Measurements from ENCODE around the gene ABCB10.

Gene ABCB10

GRCh38 chr1:229509576-229509975 is 48.9 kb downstream of the ABCB10 start:
- Histone ChIP-seq H3K4me3 (ENCODE audit: low read length in 2 of 2) (no peak overlapping the region), H3K27me3 (ENCODE audit: control insufficient read depth in 2 of 2, insufficient read depth in 2 of 2, low read length in 2 of 2) (no peaks in the 10 kb centered on the region), H3K27ac (ENCODE audit: low read depth in 2 of 2, low read length in 2 of 2) (no peak overlapping the region), H3K4me1 (ENCODE audit: control insufficient read depth in 2 of 2, insufficient read depth in 2 of 2, low read length in 2 of 2) (peaks cover 8 to 11% of the 10 kb centered on the region in 2 donors), H3K9ac (ENCODE audit: low read depth in 1 of 2, low read length in 2 of 2) (no peak overlapping the region), H3K36me3 (ENCODE audit: control insufficient read depth in 2 of 2, insufficient read depth in 2 of 2, low read length in 2 of 2) (no peaks in the 10 kb centered on the region), H3K9me3 (ENCODE audit: control insufficient read depth in 2 of 2, low read length in 2 of 2) (no peaks in the 10 kb centered on the region)

GRCh38 chr1:229508823-229509337 is 49.6 kb downstream of the ABCB10 start:
- peaks cover 0 to 3% of the 10 kb centered on the region in 2 donors for H3K36me3 ChIP-seq (ENCODE audit: control insufficient read depth in 2 of 2, insufficient read depth in 2 of 2, low read length in 2 of 2)
- H3K27ac ChIP-seq (ENCODE audit: low read depth in 2 of 2, low read length in 2 of 2): peak overlapping the region; percentile 94
- H3K9ac ChIP-seq (ENCODE audit: low read depth in 1 of 2, low read length in 2 of 2): peak overlapping the region; percentile 85 to 98
- peaks cover 8 to 11% of the 10 kb centered on the region in 2 donors for H3K4me1 ChIP-seq (ENCODE audit: control insufficient read depth in 2 of 2, insufficient read depth in 2 of 2, low read length in 2 of 2)
- no peaks in the 10 kb centered on the region for H3K27me3 ChIP-seq (ENCODE audit: control insufficient read depth in 2 of 2, insufficient read depth in 2 of 2, low read length in 2 of 2)
- H3K9me3 ChIP-seq (ENCODE audit: control insufficient read depth in 2 of 2, low read length in 2 of 2): no peaks in the 10 kb centered on the region
- H3K4me3 ChIP-seq (ENCODE audit: low read length in 2 of 2): peak overlapping the region; percentile 79 to 81

DNA sequence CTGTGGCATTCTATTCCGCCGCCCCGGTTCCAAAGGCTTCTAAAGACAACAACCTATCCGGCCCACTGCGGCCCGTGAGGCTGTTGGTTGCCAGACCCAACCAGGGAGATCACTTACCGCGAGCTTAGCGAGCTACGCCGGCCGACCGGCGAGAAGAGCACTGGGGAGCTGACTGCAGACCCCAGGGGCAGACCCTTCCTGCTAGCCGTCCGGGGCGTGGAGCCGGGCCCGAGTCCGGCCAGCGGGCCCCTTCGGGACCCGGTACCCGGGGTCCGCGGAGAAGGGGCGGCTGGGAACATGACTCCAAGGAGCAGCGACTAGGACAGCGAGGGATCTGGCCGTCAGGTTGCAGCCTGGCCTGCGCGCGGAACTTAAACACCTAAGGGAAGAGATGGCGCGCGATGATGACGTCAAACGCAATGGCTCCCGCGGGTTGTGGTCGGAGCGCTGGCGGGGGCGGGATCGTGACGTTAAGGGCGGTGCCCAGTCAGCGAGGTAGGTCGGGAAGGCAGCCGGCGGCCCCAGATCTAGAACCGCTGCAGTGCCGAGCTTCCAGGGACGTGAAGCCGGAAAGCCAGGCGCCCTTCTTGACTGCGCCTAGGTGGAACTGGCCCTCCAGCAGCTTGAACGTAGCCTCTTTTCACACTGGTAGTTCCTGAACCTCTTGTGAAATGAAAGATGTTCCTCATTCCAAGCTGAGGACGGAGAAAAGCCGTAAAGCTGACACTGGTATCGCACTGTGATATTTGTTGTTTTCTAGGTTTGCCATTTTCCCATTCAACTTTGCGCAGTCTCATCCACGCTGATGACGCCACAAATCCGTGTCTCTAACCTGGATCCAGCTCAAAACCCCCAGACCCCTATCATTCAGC is 50.3 kb downstream of the ABCB10 start, which contains the start of gene NUP133:
NUP133 (minus strand) TSS at position 391 of the 872 bp plus-strand sequence; CDS start at position 299, 92 bp downstream.
- Histone ChIP-seq H3K27me3 (ENCODE audit: control insufficient read depth in 2 of 2, insufficient read depth in 2 of 2, low read length in 2 of 2) (no peaks in the 10 kb centered on the region), H3K4me1 (ENCODE audit: control insufficient read depth in 2 of 2, insufficient read depth in 2 of 2, low read length in 2 of 2) (peaks cover 8 to 11% of the 10 kb centered on the region in 2 donors), H3K27ac (ENCODE audit: low read depth in 2 of 2, low read length in 2 of 2) (peak within 1 kb of the TSS; percentile 94), H3K9me3 (ENCODE audit: control insufficient read depth in 2 of 2, low read length in 2 of 2) (no peaks in the 10 kb centered on the region), H3K4me3 (ENCODE audit: low read length in 2 of 2) (peak within 1 kb of the TSS; percentile 79 to 81), H3K36me3 (ENCODE audit: control insufficient read depth in 2 of 2, insufficient read depth in 2 of 2, low read length in 2 of 2) (peaks cover 0 to 3% of the 10 kb centered on the region in 2 donors), H3K9ac (ENCODE audit: low read depth in 1 of 2, low read length in 2 of 2) (peak within 1 kb of the TSS; percentile 85 to 98)

- no peaks in the 10 kb centered on the region for H3K9me3 ChIP-seq (ENCODE audit: control insufficient read depth in 2 of 2, low read length in 2 of 2)
- H3K27me3 ChIP-seq (ENCODE audit: control insufficient read depth in 2 of 2, insufficient read depth in 2 of 2, low read length in 2 of 2): no peaks in the 10 kb centered on the region
- peaks cover 0 to 3% of the 10 kb centered on the region in 2 donors for H3K36me3 ChIP-seq (ENCODE audit: control insufficient read depth in 2 of 2, insufficient read depth in 2 of 2, low read length in 2 of 2)
- peak overlapping the region; percentile 79 to 81 for H3K4me3 ChIP-seq (ENCODE audit: low read length in 2 of 2)
- H3K4me1 ChIP-seq (ENCODE audit: control insufficient read depth in 2 of 2, insufficient read depth in 2 of 2, low read length in 2 of 2): peaks cover 8 to 11% of the 10 kb centered on the region in 2 donors
- H3K27ac ChIP-seq (ENCODE audit: low read depth in 2 of 2, low read length in 2 of 2): peak overlapping the region; percentile 94
- peak overlapping the region; percentile 85 to 98 for H3K9ac ChIP-seq (ENCODE audit: low read depth in 1 of 2, low read length in 2 of 2)
Observed at GRCh38 chr1:229507502-229507901, 51.0 kb downstream of the ABCB10 start.

- H3K36me3 ChIP-seq (ENCODE audit: control insufficient read depth in 2 of 2, insufficient read depth in 2 of 2, low read length in 2 of 2): peaks cover 0 to 3% of the 10 kb centered on the region in 2 donors
- no peaks in the 10 kb centered on the region for H3K9me3 ChIP-seq (ENCODE audit: control insufficient read depth in 2 of 2, low read length in 2 of 2)
- no peaks in the 10 kb centered on the region for H3K27me3 ChIP-seq (ENCODE audit: control insufficient read depth in 2 of 2, insufficient read depth in 2 of 2, low read length in 2 of 2)
- H3K4me1 ChIP-seq (ENCODE audit: control insufficient read depth in 2 of 2, insufficient read depth in 2 of 2, low read length in 2 of 2): peaks cover 8 to 11% of the 10 kb centered on the region in 2 donors
- H3K4me3 ChIP-seq (ENCODE audit: low read length in 2 of 2): no peak overlapping the region
- H3K9ac ChIP-seq (ENCODE audit: low read depth in 1 of 2, low read length in 2 of 2): no peak overlapping the region
- H3K27ac ChIP-seq (ENCODE audit: low read depth in 2 of 2, low read length in 2 of 2): no peak overlapping the region
Observed at GRCh38 chr1:229506633-229507032, 51.9 kb downstream of the ABCB10 start.

- H3K9ac ChIP-seq (ENCODE audit: low read depth in 1 of 2, low read length in 2 of 2): no peak overlapping the region
- no peaks in the 10 kb centered on the region for H3K4me1 ChIP-seq (ENCODE audit: control insufficient read depth in 2 of 2, insufficient read depth in 2 of 2, low read length in 2 of 2)
- H3K27me3 ChIP-seq (ENCODE audit: control insufficient read depth in 2 of 2, insufficient read depth in 2 of 2, low read length in 2 of 2): no peaks in the 10 kb centered on the region
- no peak overlapping the region for H3K27ac ChIP-seq (ENCODE audit: low read depth in 2 of 2, low read length in 2 of 2)
- no peaks in the 10 kb centered on the region for H3K9me3 ChIP-seq (ENCODE audit: control insufficient read depth in 2 of 2, low read length in 2 of 2)
- no peak overlapping the region for H3K4me3 ChIP-seq (ENCODE audit: low read length in 2 of 2)
- H3K36me3 ChIP-seq (ENCODE audit: control insufficient read depth in 2 of 2, insufficient read depth in 2 of 2, low read length in 2 of 2): peaks cover 47 to 60% of the 10 kb centered on the region in 2 donors
Observed at GRCh38 chr1:229495782-229496181, 62.7 kb downstream of the ABCB10 start.

- Histone ChIP-seq H3K9me3 (ENCODE audit: control insufficient read depth in 2 of 2, low read length in 2 of 2) (no peaks in the 10 kb centered on the region), H3K27me3 (ENCODE audit: control insufficient read depth in 2 of 2, insufficient read depth in 2 of 2, low read length in 2 of 2) (no peaks in the 10 kb centered on the region), H3K36me3 (ENCODE audit: control insufficient read depth in 2 of 2, insufficient read depth in 2 of 2, low read length in 2 of 2) (peaks cover 32 to 51% of the 10 kb centered on the region in 2 donors), H3K4me1 (ENCODE audit: control insufficient read depth in 2 of 2, insufficient read depth in 2 of 2, low read length in 2 of 2) (no peaks in the 10 kb centered on the region), H3K27ac (ENCODE audit: low read depth in 2 of 2, low read length in 2 of 2) (no peak overlapping the region), H3K9ac (ENCODE audit: low read depth in 1 of 2, low read length in 2 of 2) (no peak overlapping the region), H3K4me3 (ENCODE audit: low read length in 2 of 2) (no peak overlapping the region)
Observed at GRCh38 chr1:229487181-229487580, 71.3 kb downstream of the ABCB10 start.

GRCh38 chr1:229485318-229485717 is 73.2 kb downstream of the ABCB10 start:
- Histone ChIP-seq H3K36me3 (ENCODE audit: control insufficient read depth in 2 of 2, insufficient read depth in 2 of 2, low read length in 2 of 2) (peaks cover 32 to 55% of the 10 kb centered on the region in 2 donors), H3K27ac (ENCODE audit: low read depth in 2 of 2, low read length in 2 of 2) (no peak overlapping the region), H3K4me3 (ENCODE audit: low read length in 2 of 2) (no peak overlapping the region), H3K9ac (ENCODE audit: low read depth in 1 of 2, low read length in 2 of 2) (no peak overlapping the region), H3K9me3 (ENCODE audit: control insufficient read depth in 2 of 2, low read length in 2 of 2) (no peaks in the 10 kb centered on the region), H3K4me1 (ENCODE audit: control insufficient read depth in 2 of 2, insufficient read depth in 2 of 2, low read length in 2 of 2) (no peaks in the 10 kb centered on the region), H3K27me3 (ENCODE audit: control insufficient read depth in 2 of 2, insufficient read depth in 2 of 2, low read length in 2 of 2) (no peaks in the 10 kb centered on the region)

DNA sequence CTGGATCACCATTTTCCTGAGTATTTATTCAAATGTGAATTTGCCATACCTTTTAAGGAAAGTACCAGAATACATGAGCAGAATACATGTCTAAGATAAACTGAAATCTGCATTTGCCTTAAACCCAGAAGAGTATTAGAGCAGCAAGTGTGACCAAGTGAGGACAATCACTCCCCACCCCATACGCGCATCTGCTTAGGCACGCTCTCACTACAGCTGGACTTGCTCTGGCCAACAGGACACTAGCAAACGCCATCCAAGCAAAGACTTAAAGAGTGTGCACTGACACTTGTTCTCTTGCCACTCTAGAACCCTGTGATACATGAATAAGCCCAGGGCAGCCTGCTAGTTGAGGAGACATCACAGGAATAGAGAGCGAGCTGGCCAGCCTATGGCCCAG is 76.0 kb downstream of the ABCB10 start:
- Histone ChIP-seq H3K4me1 (ENCODE audit: control insufficient read depth in 2 of 2, insufficient read depth in 2 of 2, low read length in 2 of 2) (peaks cover 0 to 2% of the 10 kb centered on the region in 2 donors), H3K4me3 (ENCODE audit: low read length in 2 of 2) (no peak overlapping the region), H3K9ac (ENCODE audit: low read depth in 1 of 2, low read length in 2 of 2) (no peak overlapping the region), H3K36me3 (ENCODE audit: control insufficient read depth in 2 of 2, insufficient read depth in 2 of 2, low read length in 2 of 2) (peaks cover 22 to 57% of the 10 kb centered on the region in 2 donors), H3K27me3 (ENCODE audit: control insufficient read depth in 2 of 2, insufficient read depth in 2 of 2, low read length in 2 of 2) (no peaks in the 10 kb centered on the region), H3K9me3 (ENCODE audit: control insufficient read depth in 2 of 2, low read length in 2 of 2) (no peaks in the 10 kb centered on the region), H3K27ac (ENCODE audit: low read depth in 2 of 2, low read length in 2 of 2) (no peak overlapping the region)

- H3K4me3 ChIP-seq (ENCODE audit: low read length in 2 of 2): no peak overlapping the region
- H3K9me3 ChIP-seq (ENCODE audit: control insufficient read depth in 2 of 2, low read length in 2 of 2): no peaks in the 10 kb centered on the region
- H3K4me1 ChIP-seq (ENCODE audit: control insufficient read depth in 2 of 2, insufficient read depth in 2 of 2, low read length in 2 of 2): peaks cover 0 to 2% of the 10 kb centered on the region in 2 donors
- H3K27ac ChIP-seq (ENCODE audit: low read depth in 2 of 2, low read length in 2 of 2): no peak overlapping the region
- H3K27me3 ChIP-seq (ENCODE audit: control insufficient read depth in 2 of 2, insufficient read depth in 2 of 2, low read length in 2 of 2): no peaks in the 10 kb centered on the region
- H3K36me3 ChIP-seq (ENCODE audit: control insufficient read depth in 2 of 2, insufficient read depth in 2 of 2, low read length in 2 of 2): peaks cover 11 to 49% of the 10 kb centered on the region in 2 donors
- no peak overlapping the region for H3K9ac ChIP-seq (ENCODE audit: low read depth in 1 of 2, low read length in 2 of 2)
Observed at GRCh38 chr1:229480495-229480894, 78.0 kb downstream of the ABCB10 start.
